CD4-positive, alpha-beta T cell treated with Interleukin-4 for 4 hours (primary cell): ENCODE data around the gene ELAVL4.
"Not testable (repeated sequence)": the region's sequence is repeated elsewhere in the genome, so short reads cannot be mapped to it uniquely, and the experiment has no call there.

ENCODE experiments used
- DNase-seq: peaks from one replicate; pipeline ENCODE4 v3.0.0-alpha.2; 2020

Gene ELAVL4

DNA sequence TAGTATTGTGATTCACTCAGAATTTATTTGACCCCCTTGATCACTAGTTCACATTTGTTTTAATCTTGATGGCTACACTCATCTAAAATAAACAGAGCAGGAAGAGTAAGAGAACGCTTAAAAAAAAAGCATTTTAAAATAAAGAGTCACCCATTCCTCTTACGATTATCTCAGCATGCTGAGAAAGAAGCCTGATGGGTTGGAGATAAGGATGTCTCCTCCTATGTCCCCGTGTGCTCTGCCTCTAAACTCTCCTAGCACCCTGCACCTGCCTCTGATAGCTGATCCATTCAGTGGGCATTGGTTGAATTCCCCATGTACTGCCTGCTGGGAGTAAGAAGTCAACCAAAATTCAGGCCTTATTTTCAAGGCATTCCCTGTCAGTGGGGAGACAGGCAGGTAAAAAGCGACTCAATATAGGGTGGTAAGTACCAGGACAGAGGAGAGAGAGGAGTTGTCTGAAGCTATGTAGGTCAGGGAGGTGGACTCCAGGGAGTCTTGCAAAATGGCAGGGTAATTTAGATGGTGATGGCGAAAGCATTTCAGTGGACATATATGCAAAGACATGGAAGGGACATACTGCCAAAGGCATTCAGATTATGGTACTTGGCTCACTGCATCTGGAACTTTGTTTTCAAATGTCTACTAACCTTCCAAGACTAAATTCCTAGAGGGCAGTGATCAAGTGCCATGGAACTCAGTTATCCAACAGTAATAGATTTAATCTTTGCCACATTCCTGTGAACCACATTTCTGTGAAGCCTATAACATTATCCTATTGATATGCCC is 18.4 kb downstream of the ELAVL4 start:
- no peak for DNase-seq

DNA sequence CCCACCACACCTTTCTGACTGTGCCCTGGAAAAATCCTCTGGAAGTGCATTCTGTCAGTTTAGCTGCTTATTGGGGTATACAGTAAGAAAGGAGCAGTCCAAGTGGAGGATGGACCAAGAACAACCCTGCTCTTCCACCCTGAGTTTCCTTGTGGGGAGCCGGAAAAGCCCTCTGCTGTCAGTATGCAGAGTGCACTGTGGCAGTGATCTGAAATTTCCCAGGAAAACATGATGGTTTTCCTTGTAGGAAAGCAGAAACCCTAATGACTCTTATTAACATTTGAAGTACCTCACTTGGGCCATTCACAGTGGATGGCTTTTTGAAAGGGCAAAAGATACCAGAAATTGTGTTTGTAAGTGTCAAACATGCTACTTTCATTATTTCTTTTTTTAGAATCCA is 20.5 kb downstream of the ELAVL4 start:
- DNase-seq: no peak

DNA sequence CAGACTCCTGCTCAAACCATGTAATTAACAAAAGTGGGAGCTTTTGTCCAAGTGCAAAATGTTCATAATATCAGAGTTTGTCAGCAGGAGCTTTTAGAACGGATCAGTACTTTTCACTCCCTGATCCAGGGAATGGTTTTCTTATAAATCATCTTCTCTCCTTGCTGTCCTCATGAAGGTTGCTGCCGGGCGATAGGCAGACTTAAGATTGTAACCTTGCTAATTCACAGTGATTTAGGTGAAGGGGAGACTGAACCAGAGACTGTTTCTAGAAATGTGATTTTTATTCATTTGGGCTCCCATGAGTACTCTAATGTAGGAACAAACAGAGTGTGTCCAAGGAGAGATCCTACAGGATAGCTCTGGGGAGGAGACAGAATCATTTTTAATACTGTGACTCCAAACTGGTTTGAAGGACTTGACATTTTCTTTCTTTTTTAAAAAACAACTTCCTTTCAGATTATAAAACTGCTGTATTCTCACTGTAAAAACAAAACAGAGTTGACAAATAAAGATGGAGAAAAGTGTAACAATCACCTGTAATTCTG is 23.7 kb downstream of the ELAVL4 start:
- no peak for DNase-seq

GRCh38 chr1:50135716-50136115 is 27.0 kb downstream of the ELAVL4 start:
- no peak for DNase-seq

DNA sequence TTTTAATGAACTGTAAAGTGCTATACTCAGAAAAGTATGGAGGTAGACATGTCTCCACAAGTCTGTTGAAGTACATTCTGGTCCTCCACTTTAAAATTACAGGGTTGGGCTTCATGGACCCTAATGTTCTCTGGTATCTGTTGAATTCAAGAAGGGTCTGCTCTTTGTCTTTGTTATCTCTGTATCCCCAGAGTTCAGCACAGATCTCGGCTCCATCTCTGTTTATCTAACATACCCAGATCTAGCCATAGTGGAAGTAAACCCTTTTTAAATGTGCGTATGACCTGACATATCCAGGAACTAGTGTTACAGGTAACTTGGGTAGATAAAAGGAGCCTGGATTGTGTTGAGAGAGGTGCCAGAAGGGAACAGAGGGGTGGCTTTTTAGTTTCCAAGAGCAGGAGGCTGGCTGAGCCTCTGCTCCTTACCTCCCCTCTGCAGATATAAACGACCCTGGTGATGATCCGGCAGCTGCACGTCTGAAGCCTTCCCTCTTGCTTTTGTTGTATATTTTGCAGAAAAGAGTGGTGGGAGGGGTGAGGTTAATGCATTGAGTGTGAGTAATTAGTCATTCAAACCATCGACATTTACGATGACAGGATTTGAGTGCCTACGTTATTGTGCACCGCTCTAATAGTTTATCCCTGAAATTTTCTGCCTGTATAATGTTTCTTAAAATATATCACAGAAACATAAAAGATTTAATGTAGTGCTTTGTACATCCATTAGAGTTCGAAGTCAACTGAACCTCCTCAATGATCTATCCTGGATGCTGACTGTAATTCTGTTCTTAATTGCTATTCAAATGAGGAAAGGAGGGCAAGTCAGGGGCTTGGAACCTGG is 30.8 kb downstream of the ELAVL4 start:
- DNase-seq: no peak

GRCh38 chr1:50140182-50140447 is 31.4 kb downstream of the ELAVL4 start:
- DNase-seq: no peak

DNA sequence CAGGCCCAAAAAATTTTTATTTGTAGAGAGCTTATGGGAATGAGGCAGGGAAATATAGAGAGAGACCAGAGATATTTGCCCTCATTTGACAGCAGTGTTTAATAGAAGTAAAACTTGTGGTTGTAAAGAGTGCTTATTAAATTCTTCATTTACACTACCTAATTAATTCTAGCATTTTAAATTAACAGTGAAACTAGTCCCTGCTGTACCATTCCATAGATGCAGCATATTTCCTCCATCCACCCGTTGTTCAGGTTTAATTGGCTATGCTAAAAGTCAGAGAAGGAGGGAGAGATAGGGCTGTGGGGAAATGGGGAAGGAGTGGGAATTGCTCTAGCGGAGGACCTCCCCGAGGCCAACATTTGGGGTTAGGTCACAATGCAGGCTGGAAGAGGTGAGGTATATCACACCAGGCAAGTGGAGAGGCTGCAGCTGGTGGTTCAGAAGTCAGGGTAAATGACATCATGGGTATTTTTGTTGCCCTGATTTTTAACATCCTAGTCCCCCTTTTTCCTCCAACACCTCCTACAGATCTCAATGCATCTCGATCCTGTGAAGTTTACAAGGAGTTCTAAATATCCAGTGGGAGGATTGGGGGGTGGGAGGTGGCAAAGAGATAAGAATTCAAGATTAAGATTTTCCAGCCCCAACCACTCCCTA is 38.6 kb downstream of the ELAVL4 start:
- no peak for DNase-seq

GRCh38 chr1:50148142-50148923 is 39.6 kb downstream of the ELAVL4 start:
- no peak for DNase-seq

- no peak for DNase-seq
Observed at GRCh38 chr1:50152236-50152635, 43.5 kb downstream of the ELAVL4 start.

DNA sequence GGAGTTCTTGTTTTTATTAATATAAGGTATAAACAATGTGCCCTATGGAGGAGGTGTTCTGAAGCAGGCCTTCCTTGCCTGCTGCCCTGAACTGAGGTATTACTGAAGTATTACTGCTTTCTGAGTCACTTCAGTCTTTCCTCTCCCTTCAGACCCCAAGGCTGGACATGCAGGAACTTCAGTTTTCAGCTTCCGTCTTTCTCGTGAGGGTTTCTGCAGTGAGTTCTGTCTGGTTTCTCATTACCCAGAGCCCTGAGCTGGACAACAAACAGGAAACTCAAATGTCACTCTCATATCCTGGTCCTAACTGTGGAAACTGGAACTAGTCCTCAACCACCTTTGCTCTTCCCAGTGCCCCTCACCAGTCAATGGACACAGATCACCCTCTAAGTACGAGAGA is 46.8 kb downstream of the ELAVL4 start:
- no peak for DNase-seq

GRCh38 chr1:50156241-50157010 is 47.7 kb downstream of the ELAVL4 start:
- no peak for DNase-seq

DNA sequence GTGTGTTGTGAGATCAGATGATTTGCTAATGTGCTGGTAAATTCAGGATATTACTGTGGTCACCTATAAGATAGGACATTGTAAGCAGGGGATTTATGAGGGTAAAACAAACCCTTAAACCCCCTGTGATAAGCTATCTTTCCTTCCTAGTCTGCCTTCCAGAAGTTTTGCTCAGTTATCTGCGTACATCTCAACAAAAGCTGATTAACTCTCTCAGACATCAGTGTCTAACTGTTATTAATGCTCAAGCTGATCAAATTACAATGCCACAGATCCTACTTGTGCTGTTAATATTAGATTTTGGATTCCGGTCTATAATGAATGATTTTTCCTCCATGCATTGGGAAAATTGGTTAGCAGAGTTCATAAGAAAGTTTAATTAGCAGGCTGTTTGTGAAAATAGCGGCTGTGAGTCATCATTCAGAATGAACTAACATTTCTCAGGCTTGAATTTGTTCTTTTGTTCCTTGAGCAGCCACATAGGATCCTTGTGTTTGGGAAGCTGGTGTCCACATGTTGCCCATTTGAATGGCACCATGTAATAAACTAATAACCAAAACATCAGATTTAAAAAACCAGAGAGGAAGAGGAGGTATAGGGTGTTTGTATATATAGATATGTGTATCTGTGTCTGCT is 48.7 kb downstream of the ELAVL4 start:
- DNase-seq: no peak

GRCh38 chr1:50158421-50158820 is 49.7 kb downstream of the ELAVL4 start:
- no peak for DNase-seq

- no peak for DNase-seq
Observed at GRCh38 chr1:50163680-50164079, 55.0 kb downstream of the ELAVL4 start.

DNA sequence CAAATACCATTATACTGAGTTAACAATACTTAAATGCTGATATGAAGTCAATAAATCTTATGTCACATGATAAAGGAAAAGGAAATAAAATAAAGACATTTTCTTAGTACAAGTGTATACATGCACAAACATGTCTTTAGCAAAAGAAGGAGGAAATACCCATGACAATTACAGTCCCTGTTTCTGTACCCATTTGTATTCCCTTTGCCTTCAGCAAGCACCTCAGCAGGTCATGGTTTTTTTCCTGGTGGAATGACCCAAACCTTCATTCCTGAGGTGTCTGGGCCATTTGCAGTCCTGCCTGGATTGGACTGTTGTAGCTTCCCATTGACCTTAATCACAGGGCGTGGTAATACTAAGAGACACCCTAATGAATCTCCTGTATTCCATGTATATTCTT is 57.6 kb downstream of the ELAVL4 start:
- DNase-seq: not testable (repeated sequence)

- no peak for DNase-seq
Observed at GRCh38 chr1:50172299-50172698, 63.6 kb downstream of the ELAVL4 start.

GRCh38 chr1:50174101-50174500 is 65.4 kb downstream of the ELAVL4 start:
- no peak for DNase-seq

GRCh38 chr1:50175719-50176639 is 67.3 kb downstream of the ELAVL4 start:
- no peak for DNase-seq

- no peak for DNase-seq
Observed at GRCh38 chr1:50177994-50178393, 69.3 kb downstream of the ELAVL4 start.

GRCh38 chr1:50179639-50180038 is 70.9 kb downstream of the ELAVL4 start:
- DNase-seq: no peak
